ENCODE measurements around the gene RMDN3. TPM values are rescaled to one million over a fixed set of nuclear protein-coding genes. Genes with fewer than 3 reads are reported as not detected.

The RMDN3 gene
- total and polyA plus RNA-seq, 2 donors from 2014 or later: 34.9 to 38.2 TPM

DNA sequence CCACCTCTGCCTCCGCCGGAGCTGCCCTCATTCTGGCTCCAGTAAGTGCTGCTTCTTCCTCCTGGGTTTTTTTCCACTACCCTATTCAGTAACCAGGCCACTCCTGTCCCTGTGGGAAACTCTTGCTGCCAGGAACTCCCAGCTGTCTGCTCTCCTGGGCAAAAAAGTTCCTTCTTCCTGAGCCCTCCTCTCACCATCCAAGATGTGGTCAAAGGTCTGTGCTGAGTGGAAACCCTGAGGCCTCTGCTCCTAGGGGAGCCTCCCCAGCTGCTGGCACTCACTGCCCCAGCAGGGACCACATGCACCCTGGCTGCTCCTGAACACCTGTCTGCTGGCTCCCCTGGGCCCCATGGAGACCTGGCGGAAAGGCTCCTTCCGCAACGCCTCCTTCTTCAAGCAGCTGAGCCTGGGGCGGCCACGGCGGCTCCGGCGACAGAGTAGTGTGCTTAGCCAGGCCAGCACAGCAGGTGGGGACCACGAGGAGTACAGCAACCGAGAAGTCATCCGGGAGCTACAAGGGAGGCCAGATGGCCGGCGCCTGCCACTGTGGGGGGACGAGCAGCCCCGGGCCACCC is 15.2 kb upstream of the RMDN3 start:
- Histone ChIP-seq H3K36me3 (ENCODE audit: control insufficient read depth in 2 of 3, insufficient read depth in 3 of 3, low read length in 3 of 3) (peaks cover 0 to 22% (median 16%) of the 10 kb centered on the region in 3 donors), H3K9me3 (ENCODE audit: control insufficient read depth in 2 of 3, insufficient read depth in 1 of 3, low read length in 3 of 3) (no peaks in the 10 kb centered on the region), H3K9ac (ENCODE audit: low read length in 3 of 3) (peak overlapping the region in 1 of 3 donors; percentile 19), H3K4me1 (ENCODE audit: control insufficient read depth in 2 of 3, insufficient read depth in 2 of 3, low read depth in 1 of 3, low read length in 3 of 3) (peaks cover 4 to 7% (median 4%) of the 10 kb centered on the region in 3 donors), H3K27me3 (ENCODE audit: control insufficient read depth, insufficient read depth, low read length) (no peaks in the 10 kb centered on the region), H3K27ac (ENCODE audit: low read depth in 2 of 2, low read length in 2 of 2) (peak overlapping the region in 1 of 2 donors; percentile 32), H3K4me3 (ENCODE audit: low read length in 3 of 3) (no peak overlapping the region)
- no peak for FAIRE-seq
- TF ChIP-seq, protein P1, sequence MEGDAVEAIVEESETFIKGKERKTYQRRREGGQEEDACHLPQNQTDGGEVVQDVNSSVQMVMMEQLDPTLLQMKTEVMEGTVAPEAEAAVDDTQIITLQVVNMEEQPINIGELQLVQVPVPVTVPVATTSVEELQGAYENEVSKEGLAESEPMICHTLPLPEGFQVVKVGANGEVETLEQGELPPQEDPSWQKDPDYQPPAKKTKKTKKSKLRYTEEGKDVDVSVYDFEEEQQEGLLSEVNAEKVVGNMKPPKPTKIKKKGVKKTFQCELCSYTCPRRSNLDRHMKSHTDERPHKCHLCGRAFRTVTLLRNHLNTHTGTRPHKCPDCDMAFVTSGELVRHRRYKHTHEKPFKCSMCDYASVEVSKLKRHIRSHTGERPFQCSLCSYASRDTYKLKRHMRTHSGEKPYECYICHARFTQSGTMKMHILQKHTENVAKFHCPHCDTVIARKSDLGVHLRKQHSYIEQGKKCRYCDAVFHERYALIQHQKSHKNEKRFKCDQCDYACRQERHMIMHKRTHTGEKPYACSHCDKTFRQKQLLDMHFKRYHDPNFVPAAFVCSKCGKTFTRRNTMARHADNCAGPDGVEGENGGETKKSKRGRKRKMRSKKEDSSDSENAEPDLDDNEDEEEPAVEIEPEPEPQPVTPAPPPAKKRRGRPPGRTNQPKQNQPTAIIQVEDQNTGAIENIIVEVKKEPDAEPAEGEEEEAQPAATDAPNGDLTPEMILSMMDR (IDR thresholded peaks at IDR 0.05; ENCODE audit: borderline replicate concordance, extremely low read depth, insufficient read depth): no peak
- DNase-seq: peak; percentile 31 to 74 (median 46)
- intact Hi-C loops (cut with DNase I): no loop called here

DNA sequence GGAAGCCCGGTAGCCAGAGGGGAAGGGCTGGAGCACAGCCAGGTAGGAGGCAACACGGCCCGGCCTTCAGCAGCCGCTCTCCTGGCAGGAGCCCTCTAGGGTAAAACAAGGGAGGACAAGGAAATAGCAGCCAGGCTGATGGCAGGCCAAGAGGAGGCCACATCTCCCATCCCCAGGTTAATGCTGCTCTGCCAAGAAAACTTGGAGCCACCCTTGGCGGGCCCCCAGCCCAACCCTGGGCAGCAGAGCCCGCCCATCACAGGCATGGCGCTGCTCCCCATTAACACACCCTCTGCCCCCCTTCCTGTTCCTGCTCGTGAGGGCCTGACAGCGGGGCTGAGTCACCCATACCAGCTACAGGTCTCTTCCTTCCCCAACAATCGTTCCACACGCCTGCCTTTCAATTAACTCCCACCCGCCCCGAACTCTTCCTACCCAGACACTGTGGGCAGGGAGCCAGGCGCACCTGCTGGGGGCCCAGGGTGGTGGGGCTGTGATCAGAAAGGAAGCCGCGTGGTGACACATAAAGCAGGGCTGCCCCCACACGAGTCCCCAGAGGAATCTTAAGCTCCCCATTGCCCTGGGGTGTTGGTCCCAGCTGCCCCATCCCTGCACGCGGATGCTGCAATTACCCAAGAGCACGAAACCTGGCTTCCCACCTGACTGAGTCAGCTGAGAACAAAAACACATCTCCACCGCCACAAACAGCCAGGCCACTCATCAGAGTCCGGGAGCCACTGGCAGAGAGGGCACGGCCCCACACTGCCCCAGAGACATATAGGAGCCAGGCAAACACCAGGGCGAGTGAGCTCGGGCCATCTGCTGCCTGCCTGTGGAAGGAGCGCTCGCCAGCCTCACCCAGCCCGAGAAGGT is 14.5 kb upstream of the RMDN3 start, which contains the start of gene C15orf62:
Gene C15orf62 (plus strand): TSS at position 707 of the 873 bp plus-strand sequence. CDS start 516 bp downstream, outside the sequence.
- DNase-seq (peak; percentile 82 to 94 (median 90)), FAIRE-seq (no peak)
- Histone ChIP-seq H3K9ac (ENCODE audit: low read length in 3 of 3) (peak within 1 kb of the TSS in 1 of 3 donors; percentile 19), H3K9me3 (ENCODE audit: control insufficient read depth in 2 of 3, insufficient read depth in 1 of 3, low read length in 3 of 3) (no peaks in the 10 kb centered on the region), H3K4me1 (ENCODE audit: control insufficient read depth in 2 of 3, insufficient read depth in 2 of 3, low read depth in 1 of 3, low read length in 3 of 3) (peaks cover 4 to 10% (median 7%) of the 10 kb centered on the region in 3 donors), H3K36me3 (ENCODE audit: control insufficient read depth in 2 of 3, insufficient read depth in 3 of 3, low read length in 3 of 3) (peaks cover 0 to 15% (median 9%) of the 10 kb centered on the region in 3 donors), H3K27ac (ENCODE audit: low read depth in 2 of 2, low read length in 2 of 2) (peak within 1 kb of the TSS in 1 of 2 donors; percentile 32), H3K27me3 (ENCODE audit: control insufficient read depth, insufficient read depth, low read length) (no peaks in the 10 kb centered on the region), H3K4me3 (ENCODE audit: low read length in 3 of 3) (no peak within 1 kb of the TSS)
- intact Hi-C loops (cut with DNase I): no loop called here
- TF ChIP-seq, protein P1 (IDR thresholded peaks at IDR 0.05; ENCODE audit: borderline replicate concordance, extremely low read depth, insufficient read depth): no peak

GRCh38 chr15:40768521-40769273 is 13.6 kb upstream of the RMDN3 start:
- Histone ChIP-seq H3K9ac (ENCODE audit: low read length in 3 of 3) (no peak overlapping the region), H3K27ac (ENCODE audit: low read depth in 2 of 2, low read length in 2 of 2) (no peak overlapping the region), H3K4me3 (ENCODE audit: low read length in 3 of 3) (no peak overlapping the region), H3K4me1 (ENCODE audit: control insufficient read depth in 2 of 3, insufficient read depth in 2 of 3, low read depth in 1 of 3, low read length in 3 of 3) (peaks cover 4 to 12% (median 7%) of the 10 kb centered on the region in 3 donors), H3K9me3 (ENCODE audit: control insufficient read depth in 2 of 3, insufficient read depth in 1 of 3, low read length in 3 of 3) (no peaks in the 10 kb centered on the region), H3K27me3 (ENCODE audit: control insufficient read depth, insufficient read depth, low read length) (no peaks in the 10 kb centered on the region), H3K36me3 (ENCODE audit: control insufficient read depth in 2 of 3, insufficient read depth in 3 of 3, low read length in 3 of 3) (peaks cover 0 to 7% (median 3%) of the 10 kb centered on the region in 3 donors)
- DNase-seq (peak in 2 of 5 donors; percentile 8 to 68), FAIRE-seq (no peak)
- intact Hi-C loops (cut with DNase I): no loop called here
- TF ChIP-seq, protein P1 (IDR thresholded peaks at IDR 0.05; ENCODE audit: borderline replicate concordance, extremely low read depth, insufficient read depth): no peak

All from kidney (tissue), 14 donors.